KG1 (cell line): ENCODE data around the gene HCFC1R1.

Experiments used
- DNase-seq: peaks from one replicate; lab custom pipeline; 2025; lab: John Stamatoyannopoulos, UW

Gene HCFC1R1

GRCh38 chr16:2999929-3000328 lies 23.8 kb downstream of the HCFC1R1 start:
- DNase-seq = no peak

- DNase-seq = no peak
Measured at GRCh38 chr16:2996298-2996697, 27.4 kb downstream of the HCFC1R1 start.

- DNase-seq = no peak
Measured at GRCh38 chr16:2992383-2993081, 31.2 kb downstream of the HCFC1R1 start.

GRCh38 chr16:2991566-2992261 lies 32.0 kb downstream of the HCFC1R1 start:
- no peak for DNase-seq

GRCh38 chr16:2990891-2991290 lies 32.9 kb downstream of the HCFC1R1 start:
- no peak for DNase-seq

- no peak for DNase-seq
Measured at GRCh38 chr16:2988590-2989099, 35.1 kb downstream of the HCFC1R1 start.

GRCh38 chr16:2987833-2988232 lies 35.9 kb downstream of the HCFC1R1 start:
- no peak for DNase-seq

- DNase-seq = no peak
Measured at GRCh38 chr16:2987286-2987685, 36.5 kb downstream of the HCFC1R1 start.

GRCh38 chr16:2986623-2987188 lies 37.0 kb downstream of the HCFC1R1 start:
- no peak for DNase-seq

- DNase-seq = no peak
Measured at GRCh38 chr16:2985893-2986355, 37.8 kb downstream of the HCFC1R1 start.

- DNase-seq = no peak
Measured at GRCh38 chr16:2985462-2985861, 38.3 kb downstream of the HCFC1R1 start.

- DNase-seq = peak; percentile 24
Measured at GRCh38 chr16:2983706-2984136, 40.0 kb downstream of the HCFC1R1 start.

- DNase-seq = no peak
Measured at GRCh38 chr16:2982402-2982801, 41.3 kb downstream of the HCFC1R1 start.

- DNase-seq = no peak
Measured at GRCh38 chr16:2981899-2982250, 41.9 kb downstream of the HCFC1R1 start.

GRCh38 chr16:2981177-2981898 lies 42.4 kb downstream of the HCFC1R1 start:
- no peak for DNase-seq

- peak; percentile 86 for DNase-seq
Measured at GRCh38 chr16:2980227-2981176, 43.2 kb downstream of the HCFC1R1 start, which contains the start of gene PKMYT1. Gene PKMYT1, minus strand, starts transcription at chr16:2980446. Its CDS starts 789 bp downstream, at chr16:2979657.

- DNase-seq = no peak
Measured at GRCh38 chr16:2979669-2980226, 44.0 kb downstream of the HCFC1R1 start.

GRCh38 chr16:2977440-2977839 lies 46.3 kb downstream of the HCFC1R1 start:
- DNase-seq = no peak

- DNase-seq = no peak
Measured at GRCh38 chr16:2976673-2977072, 47.1 kb downstream of the HCFC1R1 start.

GRCh38 chr16:2976201-2976600 lies 47.5 kb downstream of the HCFC1R1 start:
- no peak for DNase-seq
